ENCODE data around the gene LGALS7. TPM values are rescaled to one million over a fixed set of nuclear protein-coding genes. Genes with fewer than 3 reads are reported as not detected.

The LGALS7 gene
- total and polyA plus RNA-seq, 8 donors: 0.58 to 1.4 TPM; not detected in 6

GRCh38 chr19:38733493-38734175 lies 39.7 kb downstream of the LGALS7 start:
- Histone ChIP-seq H3K9me3 (no peaks in the 10 kb centered on the region), H3K4me3 (no peak overlapping the region), H3K27me3 (peaks cover 0 to 20% of the 10 kb centered on the region in 2 donors), H3K27ac (peak overlapping the region in 1 of 2 donors; percentile 70), H3K36me3 (peaks cover 0 to 36% of the 10 kb centered on the region in 2 donors), H3K4me1 (peaks cover 0 to 51% of the 10 kb centered on the region in 2 donors)
- DNase-seq (peak in 1 of 4 donors; percentile 32), ATAC-seq (no peak)
- no peak for TF ChIP-seq CTCF (IDR thresholded peaks at IDR 0.05)
- intact Hi-C loops (cut with DNase I): no loop called here

DNA sequence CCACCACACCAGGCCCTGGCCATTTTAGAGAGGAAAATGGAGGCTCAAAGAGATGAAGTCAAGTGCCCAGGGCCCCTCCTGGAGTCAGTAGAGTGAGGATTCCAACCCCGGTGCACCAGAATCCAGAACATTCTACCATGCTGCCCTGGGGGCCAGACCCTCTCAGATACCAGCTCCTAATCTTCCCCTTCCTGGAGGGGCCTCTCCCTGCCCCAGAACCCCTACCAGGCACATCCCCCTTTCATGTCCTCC lies 40.1 kb downstream of the LGALS7 start:
- Histone ChIP-seq H3K4me3 (no peak overlapping the region), H3K9me3 (no peaks in the 10 kb centered on the region), H3K36me3 (peaks cover 0 to 39% of the 10 kb centered on the region in 2 donors), H3K27ac (peak overlapping the region in 1 of 2 donors; percentile 70), H3K4me1 (peaks cover 0 to 54% of the 10 kb centered on the region in 2 donors), H3K27me3 (peaks cover 0 to 20% of the 10 kb centered on the region in 2 donors)
- ATAC-seq: no peak
- TF ChIP-seq CTCF (IDR thresholded peaks at IDR 0.05): no peak
- intact Hi-C loops (cut with DNase I): no loop called here
- DNase-seq: no peak

GRCh38 chr19:38731654-38732301 lies 41.5 kb downstream of the LGALS7 start:
- H3K9me3 ChIP-seq: no peaks in the 10 kb centered on the region
- no peak overlapping the region for H3K4me3 ChIP-seq
- no peak for TF ChIP-seq CTCF (IDR thresholded peaks at IDR 0.05)
- intact Hi-C loops (cut with DNase I): no loop called here
- H3K27ac ChIP-seq: peak overlapping the region; percentile 54 to 70
- DNase-seq: peak in 2 of 4 donors; percentile 58 to 81
- peak; percentile 60 for ATAC-seq
- H3K27me3 ChIP-seq: peaks cover 0 to 9% of the 10 kb centered on the region in 2 donors
- H3K36me3 ChIP-seq: peaks cover 0 to 53% of the 10 kb centered on the region in 2 donors
- H3K4me1 ChIP-seq: peaks cover 0 to 59% of the 10 kb centered on the region in 2 donors

GRCh38 chr19:38730731-38731589 lies 42.4 kb downstream of the LGALS7 start:
- Histone ChIP-seq H3K9me3 (no peaks in the 10 kb centered on the region), H3K36me3 (peaks cover 0 to 61% of the 10 kb centered on the region in 2 donors), H3K4me3 (no peak overlapping the region), H3K27me3 (peaks cover 0 to under 1% of the 10 kb centered on the region in 2 donors), H3K4me1 (peaks cover 0 to 51% of the 10 kb centered on the region in 2 donors), H3K27ac (peak overlapping the region; percentile 54 to 70)
- peak in 2 of 4 donors; percentile 32 to 54 for DNase-seq
- intact Hi-C loops (cut with DNase I): no loop called here
- ATAC-seq: no peak
- no peak for TF ChIP-seq CTCF (IDR thresholded peaks at IDR 0.05)

GRCh38 chr19:38730470-38730730 lies 42.9 kb downstream of the LGALS7 start:
- Histone ChIP-seq H3K27ac (no peak overlapping the region), H3K27me3 (no peaks in the 10 kb centered on the region), H3K4me1 (peaks cover 0 to 50% of the 10 kb centered on the region in 2 donors), H3K9me3 (no peaks in the 10 kb centered on the region), H3K36me3 (peaks cover 0 to 67% of the 10 kb centered on the region in 2 donors), H3K4me3 (no peak overlapping the region)
- intact Hi-C loops (cut with DNase I): no loop called here
- DNase-seq: no peak
- TF ChIP-seq CTCF (IDR thresholded peaks at IDR 0.05): no peak
- ATAC-seq: no peak

All from left lung (tissue), 10 donors.